Activated CD4-positive, alpha-beta T cell treated with anti-CD3 and anti-CD28 coated beads for 48 hours (primary cell): ENCODE measurements around the gene TET2.

ENCODE experiments used
- DNase-seq: peaks from one replicate; pipeline ENCODE4 v3.0.0-alpha.2; 2020

TET2 gene

DNA sequence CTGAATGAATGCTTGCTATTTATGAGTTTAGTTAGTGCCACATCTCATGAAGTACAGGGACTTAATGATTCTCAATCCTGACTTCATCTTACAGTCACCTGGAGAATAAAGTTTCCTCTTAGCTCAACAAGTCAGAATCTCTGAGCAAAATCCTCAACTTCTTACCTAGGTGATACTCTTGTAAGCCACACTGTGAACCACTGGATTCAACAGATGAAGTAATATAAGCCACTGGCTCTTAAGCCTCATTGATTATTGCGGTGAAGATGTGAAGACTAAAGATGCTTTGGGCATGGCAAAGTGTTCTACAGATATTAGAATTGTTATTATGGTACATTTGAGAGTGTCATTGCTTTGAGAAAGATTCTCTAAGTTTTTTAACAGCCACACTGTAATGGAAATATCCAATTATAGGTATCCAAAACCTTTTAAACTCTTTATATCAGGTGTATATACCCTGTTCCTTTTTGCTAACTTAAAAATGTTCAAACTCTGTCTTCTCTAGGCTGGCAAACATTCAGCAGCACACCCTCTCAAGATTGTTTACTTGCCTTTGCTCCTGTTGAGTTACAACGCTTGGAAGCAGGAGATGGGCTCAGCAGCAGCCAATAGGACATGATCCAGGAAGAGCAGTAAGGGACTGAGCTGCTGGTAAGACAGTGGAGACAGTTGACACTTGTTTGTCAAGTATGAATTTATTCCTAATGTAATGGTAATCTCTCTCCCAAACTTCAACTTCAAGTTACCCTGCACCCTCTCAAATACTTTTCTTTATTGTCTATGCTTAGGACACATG lies 43.4 kb downstream of the TET2 start:
- DNase-seq, result no peak

- no peak for DNase-seq
These were observed 45.0 kb downstream of the TET2 start for GRCh38 chr4:105191621-105192210.

- DNase-seq, result no peak
These were observed 45.8 kb downstream of the TET2 start for GRCh38 chr4:105192474-105192873.

- DNase-seq, result no peak
These were observed 46.2 kb downstream of the TET2 start for GRCh38 chr4:105192910-105193309.

GRCh38 chr4:105193536-105193935 lies 46.9 kb downstream of the TET2 start:
- DNase-seq, result no peak

DNA sequence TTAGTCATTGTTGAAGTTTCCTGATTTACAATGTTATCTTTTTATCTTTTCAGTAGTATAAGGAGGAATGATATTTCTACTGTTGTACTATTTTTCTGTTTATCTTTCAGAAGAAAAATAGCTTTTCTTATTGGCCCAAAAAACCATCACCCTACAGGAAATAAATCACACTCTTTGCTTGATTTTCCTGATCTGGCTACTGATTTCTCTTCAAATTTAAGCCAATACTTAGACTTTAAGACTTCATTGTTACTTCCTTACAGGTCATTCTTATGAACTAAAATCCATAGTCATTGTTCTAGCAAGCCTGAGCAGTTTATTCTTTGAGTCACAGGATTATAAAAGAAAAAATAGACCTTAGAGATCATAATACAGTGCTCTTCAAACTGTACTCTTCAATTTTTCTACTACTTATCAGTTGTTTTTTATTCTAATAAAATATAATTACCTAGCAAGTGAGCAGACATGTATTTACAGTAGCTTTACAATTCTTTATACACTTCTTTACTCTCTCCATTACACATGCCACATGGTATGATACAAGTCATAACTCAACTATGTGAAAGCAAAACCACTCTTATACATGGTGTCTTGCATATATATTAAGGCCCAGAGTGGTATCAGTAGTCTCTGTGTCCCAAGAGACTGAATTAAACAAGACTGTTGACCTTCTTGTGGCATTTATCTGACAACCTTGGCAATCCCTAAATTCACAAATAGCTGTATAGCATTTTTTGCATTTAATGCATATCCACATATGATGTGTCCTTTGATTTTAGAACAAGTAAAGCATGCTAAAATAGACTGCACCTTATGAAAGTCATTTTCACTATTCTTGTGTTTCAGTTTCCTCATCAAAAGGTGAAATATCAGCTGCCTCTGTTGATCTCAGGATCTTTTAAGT lies 47.9 kb downstream of the TET2 start:
- no peak for DNase-seq

DNA sequence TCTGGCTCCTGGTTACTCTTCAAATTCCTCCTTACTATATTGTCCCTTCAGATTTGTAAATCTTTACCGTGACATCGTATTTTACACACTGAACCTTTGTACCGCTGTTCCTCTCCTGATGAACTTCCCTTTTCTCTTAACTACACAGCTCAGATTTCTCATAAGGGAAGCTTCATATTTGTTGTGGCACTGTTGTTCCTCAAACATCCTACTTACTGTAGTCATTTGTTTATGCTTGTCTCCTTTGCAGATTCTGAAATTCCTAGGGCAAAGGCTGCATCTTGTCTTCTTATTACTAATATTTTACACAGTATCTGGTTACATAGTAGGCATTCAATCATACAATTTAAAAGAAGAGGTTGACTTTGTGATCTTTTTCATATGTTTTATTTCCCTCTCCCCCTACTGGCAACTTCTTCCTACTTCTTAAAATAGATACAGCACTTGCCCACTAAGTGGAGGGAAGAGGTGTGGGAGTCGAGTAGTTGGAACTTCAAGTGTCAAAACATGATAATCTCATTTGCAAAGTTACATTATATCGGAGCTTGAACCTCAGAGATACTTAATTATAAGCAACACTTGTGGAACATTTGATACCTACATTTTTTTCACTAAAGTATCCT lies 50.0 kb downstream of the TET2 start:
- no peak for DNase-seq

DNA sequence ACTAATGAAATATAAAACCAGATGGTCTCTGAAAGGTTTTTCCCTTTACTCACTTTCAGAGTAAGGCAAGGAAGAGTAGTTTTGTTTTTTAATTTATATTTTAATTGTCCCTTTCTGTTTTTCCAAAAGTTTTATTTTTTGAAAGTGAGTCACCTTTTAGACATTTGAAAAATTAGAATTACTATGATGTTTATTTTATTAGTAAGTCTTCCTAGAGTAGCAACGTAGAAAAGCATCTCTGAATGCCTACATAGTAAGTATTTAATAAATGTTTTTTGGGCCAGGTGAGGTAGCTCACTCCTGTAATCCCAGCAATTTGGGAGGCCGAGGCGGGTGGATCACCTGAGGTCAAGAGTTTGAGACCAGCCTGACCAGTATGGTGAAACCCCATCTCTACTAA lies 51.1 kb downstream of the TET2 start:
- DNase-seq, result no peak

GRCh38 chr4:105198541-105198940 lies 51.9 kb downstream of the TET2 start:
- no peak for DNase-seq

DNA sequence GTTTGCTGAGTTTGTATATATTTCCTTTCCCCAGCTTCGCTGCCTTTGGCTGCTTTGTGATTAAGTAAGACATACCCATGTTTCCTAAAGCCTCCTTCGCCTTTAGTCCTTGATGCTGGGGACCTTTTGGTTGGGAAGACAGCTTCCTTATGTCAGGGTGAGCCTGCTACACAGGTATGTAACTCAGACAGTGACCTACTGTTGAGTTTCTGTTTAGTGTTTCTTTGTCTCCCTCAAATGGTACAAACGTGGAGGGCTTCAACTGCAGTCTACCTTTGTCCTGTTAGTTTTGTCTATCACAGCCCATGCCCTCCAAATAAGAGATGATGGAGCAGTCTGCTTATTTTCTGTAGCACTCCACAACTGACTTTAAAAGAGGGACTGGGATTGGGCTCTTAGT lies 59.5 kb downstream of the TET2 start:
- DNase-seq, result no peak

GRCh38 chr4:105207386-105207785 lies 60.7 kb downstream of the TET2 start:
- no peak for DNase-seq

DNA sequence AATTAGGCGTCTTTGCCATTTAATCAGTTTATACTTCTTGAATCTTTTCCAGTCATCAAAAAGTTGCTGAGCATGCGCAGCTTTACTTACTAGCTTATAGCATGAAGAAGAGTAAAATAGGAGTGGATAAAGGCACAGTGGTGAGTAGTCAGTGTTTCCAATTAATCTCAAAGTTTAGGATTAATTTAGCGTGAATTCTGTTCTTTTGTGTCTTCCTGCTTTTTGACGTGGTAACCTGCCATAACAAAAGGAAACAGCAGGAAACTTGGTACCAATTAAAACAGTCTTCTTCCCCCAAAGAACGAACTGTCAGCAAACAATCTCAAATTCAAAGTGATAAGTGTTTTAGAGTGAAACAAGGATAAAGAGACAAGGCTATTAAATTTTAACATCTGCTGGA lies 61.9 kb downstream of the TET2 start:
- DNase-seq, result no peak

GRCh38 chr4:105210916-105211315 lies 64.2 kb downstream of the TET2 start:
- no peak for DNase-seq

- no peak for DNase-seq
These were observed 69.1 kb downstream of the TET2 start for GRCh38 chr4:105215609-105216313.

DNA sequence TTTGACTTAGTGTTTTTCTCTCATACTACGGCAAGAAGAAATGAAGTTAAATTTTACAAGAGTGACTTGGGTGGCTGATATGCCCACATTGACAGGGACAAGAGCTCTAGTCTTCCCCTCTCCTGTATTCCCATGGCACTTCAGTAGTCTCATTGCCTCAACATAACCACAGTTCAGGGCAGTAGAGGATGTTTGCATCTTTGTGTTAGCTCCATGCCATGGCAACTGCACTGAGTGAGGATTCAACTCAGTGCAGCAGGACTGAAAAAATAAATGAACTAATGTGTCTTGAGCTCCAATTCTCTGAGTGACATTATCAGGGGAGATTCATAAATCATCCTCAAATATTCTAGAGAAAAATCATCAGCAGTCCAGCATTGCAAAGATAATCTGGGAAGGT lies 78.8 kb downstream of the TET2 start:
- no peak for DNase-seq

GRCh38 chr4:105227054-105227453 lies 80.4 kb downstream of the TET2 start:
- DNase-seq, result no peak

GRCh38 chr4:105230287-105230686 lies 83.6 kb downstream of the TET2 start:
- DNase-seq, result no peak

DNA sequence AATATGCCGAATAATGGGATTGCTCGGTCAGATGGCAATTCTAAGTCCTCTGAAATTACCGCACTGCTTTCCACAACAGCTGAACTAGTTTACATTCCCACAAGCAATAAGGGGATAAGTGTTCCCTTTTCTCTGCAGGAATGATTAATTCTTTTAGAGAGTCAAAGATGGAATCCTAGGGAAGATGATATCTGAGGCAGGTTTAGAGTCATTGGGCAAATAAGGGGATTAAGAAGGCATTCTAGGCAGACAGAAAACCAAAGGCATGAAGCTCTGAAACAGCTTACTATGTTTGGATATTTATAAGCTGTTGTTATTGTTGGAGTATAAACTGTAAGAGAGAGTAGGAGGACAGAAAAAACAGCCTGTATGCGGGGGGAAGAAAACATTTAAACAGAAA lies 85.7 kb downstream of the TET2 start:
- no peak for DNase-seq

DNA sequence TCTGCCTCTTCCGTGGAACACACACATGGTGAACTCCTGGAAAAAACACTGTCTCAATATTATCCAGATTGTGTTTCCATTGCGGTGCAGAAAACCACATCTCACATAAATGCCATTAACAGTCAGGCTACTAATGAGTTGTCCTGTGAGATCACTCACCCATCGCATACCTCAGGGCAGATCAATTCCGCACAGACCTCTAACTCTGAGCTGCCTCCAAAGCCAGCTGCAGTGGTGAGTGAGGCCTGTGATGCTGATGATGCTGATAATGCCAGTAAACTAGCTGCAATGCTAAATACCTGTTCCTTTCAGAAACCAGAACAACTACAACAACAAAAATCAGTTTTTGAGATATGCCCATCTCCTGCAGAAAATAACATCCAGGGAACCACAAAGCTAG lies 87.9 kb downstream of the TET2 start:
- no peak for DNase-seq

- no peak for DNase-seq
These were observed 89.7 kb downstream of the TET2 start for GRCh38 chr4:105236202-105236915.

GRCh38 chr4:105236916-105237311 lies 90.2 kb downstream of the TET2 start:
- no peak for DNase-seq

GRCh38 chr4:105240037-105240436 lies 93.4 kb downstream of the TET2 start:
- DNase-seq, result no peak
